ENCODE results near the gene TTC27.

The TTC27 gene

DNA sequence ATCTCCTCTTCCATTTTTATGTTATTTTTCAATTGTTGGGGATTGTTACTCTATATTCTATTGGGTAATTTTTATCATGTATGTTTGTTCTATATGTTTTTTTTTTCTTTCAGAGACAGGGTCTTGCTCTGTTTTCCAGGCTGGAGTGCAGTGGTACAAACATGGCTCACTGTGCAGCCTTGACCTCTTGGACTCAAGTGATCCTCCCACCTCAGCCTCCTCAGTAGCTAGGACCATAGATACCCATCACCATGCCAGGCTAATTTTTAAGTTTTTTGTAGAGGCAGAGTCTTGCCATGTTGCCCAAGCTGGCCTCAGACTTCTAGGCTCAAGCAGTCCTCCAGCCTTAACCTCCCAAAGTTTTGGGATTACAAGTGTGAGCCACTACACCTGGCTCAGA, 88.7 kb downstream of the TTC27 start:
- Histone ChIP-seq H3K27me3 (ENCODE audit: low read depth, low read length) (no peaks in the 10 kb centered on the region), H3K4me3 (ENCODE audit: low read length) (no peak overlapping the region), H4K20me1 (ENCODE audit: insufficient read depth, low read length) (no peaks in the 10 kb centered on the region), H3K27ac (ENCODE audit: low read length) (no peak overlapping the region), H3K9me3 (ENCODE audit: insufficient read depth, low read length) (0 out of 2 replicates have a peak, but pooled peaks cover 4% of the 10 kb centered on the region), H2AFZ (ENCODE audit: low read depth, low read length) (no peak overlapping the region), H3K4me1 (ENCODE audit: low read length) (peaks cover 33% of the 10 kb centered on the region), H3K4me2 (ENCODE audit: low read length) (no peak overlapping the region), H3K36me3 (replicated peaks; ENCODE audit: low read depth, low read length) (peaks cover 4% of the 10 kb centered on the region), H3K79me2 (ENCODE audit: low read length) (no peaks in the 10 kb centered on the region), H3K9ac (ENCODE audit: low read length) (no peak overlapping the region)
- no peak for TF ChIP-seq EZH2phosphoT487 (IDR thresholded peaks at IDR 0.05; ENCODE audit: low read depth)
- TF ChIP-seq, protein P1, sequence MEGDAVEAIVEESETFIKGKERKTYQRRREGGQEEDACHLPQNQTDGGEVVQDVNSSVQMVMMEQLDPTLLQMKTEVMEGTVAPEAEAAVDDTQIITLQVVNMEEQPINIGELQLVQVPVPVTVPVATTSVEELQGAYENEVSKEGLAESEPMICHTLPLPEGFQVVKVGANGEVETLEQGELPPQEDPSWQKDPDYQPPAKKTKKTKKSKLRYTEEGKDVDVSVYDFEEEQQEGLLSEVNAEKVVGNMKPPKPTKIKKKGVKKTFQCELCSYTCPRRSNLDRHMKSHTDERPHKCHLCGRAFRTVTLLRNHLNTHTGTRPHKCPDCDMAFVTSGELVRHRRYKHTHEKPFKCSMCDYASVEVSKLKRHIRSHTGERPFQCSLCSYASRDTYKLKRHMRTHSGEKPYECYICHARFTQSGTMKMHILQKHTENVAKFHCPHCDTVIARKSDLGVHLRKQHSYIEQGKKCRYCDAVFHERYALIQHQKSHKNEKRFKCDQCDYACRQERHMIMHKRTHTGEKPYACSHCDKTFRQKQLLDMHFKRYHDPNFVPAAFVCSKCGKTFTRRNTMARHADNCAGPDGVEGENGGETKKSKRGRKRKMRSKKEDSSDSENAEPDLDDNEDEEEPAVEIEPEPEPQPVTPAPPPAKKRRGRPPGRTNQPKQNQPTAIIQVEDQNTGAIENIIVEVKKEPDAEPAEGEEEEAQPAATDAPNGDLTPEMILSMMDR (IDR thresholded peaks at IDR 0.05; ENCODE audit: low read depth, low read length): no peak

DNA sequence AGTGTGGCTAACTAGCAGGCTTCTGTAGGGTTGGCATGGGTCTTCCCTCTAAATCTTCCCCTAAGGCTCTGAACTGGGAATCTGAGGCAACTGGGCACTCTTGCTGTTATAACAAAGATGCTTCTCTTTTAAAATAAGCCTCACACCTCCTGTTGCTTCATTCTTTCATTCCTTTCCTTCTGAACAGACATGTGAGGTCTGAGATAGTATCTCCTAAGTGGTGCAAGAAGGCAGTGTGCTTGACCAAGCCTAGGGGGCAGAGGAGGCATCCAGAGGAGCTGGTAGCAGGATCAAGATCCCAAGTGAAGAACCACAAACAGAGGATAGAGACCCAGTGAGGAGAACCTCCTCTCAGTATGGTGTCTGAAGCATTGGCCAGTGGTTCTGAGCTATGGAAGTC, 90.9 kb downstream of the TTC27 start:
- peaks cover 2% of the 10 kb centered on the region for H3K36me3 ChIP-seq (replicated peaks; ENCODE audit: low read depth, low read length)
- H3K27me3 ChIP-seq (ENCODE audit: low read depth, low read length): no peaks in the 10 kb centered on the region
- no peaks in the 10 kb centered on the region for H4K20me1 ChIP-seq (ENCODE audit: insufficient read depth, low read length)
- no peak overlapping the region for H3K27ac ChIP-seq (ENCODE audit: low read length)
- H3K9ac ChIP-seq (ENCODE audit: low read length): no peak overlapping the region
- H3K4me1 ChIP-seq (ENCODE audit: low read length): peaks cover 33% of the 10 kb centered on the region
- no peak overlapping the region for H3K4me2 ChIP-seq (ENCODE audit: low read length)
- H2AFZ ChIP-seq (ENCODE audit: low read depth, low read length): no peak overlapping the region
- no peaks in the 10 kb centered on the region for H3K79me2 ChIP-seq (ENCODE audit: low read length)
- TF ChIP-seq, protein P1 (IDR thresholded peaks at IDR 0.05; ENCODE audit: low read depth, low read length): no peak
- no peak for TF ChIP-seq EZH2phosphoT487 (IDR thresholded peaks at IDR 0.05; ENCODE audit: low read depth)
- H3K4me3 ChIP-seq (ENCODE audit: low read length): no peak overlapping the region
- H3K9me3 ChIP-seq (ENCODE audit: insufficient read depth, low read length): 0 out of 2 replicates have a peak, but pooled peaks cover 4% of the 10 kb centered on the region

DNA sequence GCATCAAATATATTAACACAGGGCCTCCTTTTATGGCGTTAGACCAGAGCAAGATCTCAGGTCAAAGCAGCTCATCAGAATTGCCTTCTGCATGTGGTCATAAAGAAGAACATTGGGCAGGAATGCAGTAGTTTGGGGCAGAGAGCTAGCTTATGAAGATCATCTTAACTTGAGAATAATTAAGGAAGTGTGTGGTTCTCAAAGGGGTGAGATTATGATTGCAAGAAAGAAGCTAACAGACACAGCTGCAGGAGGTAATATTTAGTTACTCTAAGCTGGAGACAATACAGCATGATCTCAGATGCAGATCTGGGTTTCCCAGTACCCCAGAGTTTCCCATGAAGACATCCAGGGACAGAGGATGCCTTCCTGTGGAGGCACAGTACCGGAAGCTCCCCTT, 91.6 kb downstream of the TTC27 start:
- H3K36me3 ChIP-seq (replicated peaks; ENCODE audit: low read depth, low read length): peaks cover 3% of the 10 kb centered on the region
- no peak overlapping the region for H3K27ac ChIP-seq (ENCODE audit: low read length)
- peaks cover 31% of the 10 kb centered on the region for H3K4me1 ChIP-seq (ENCODE audit: low read length)
- H3K27me3 ChIP-seq (ENCODE audit: low read depth, low read length): no peaks in the 10 kb centered on the region
- no peak overlapping the region for H3K9ac ChIP-seq (ENCODE audit: low read length)
- TF ChIP-seq, protein P1 (IDR thresholded peaks at IDR 0.05; ENCODE audit: low read depth, low read length): no peak
- no peak for TF ChIP-seq EZH2phosphoT487 (IDR thresholded peaks at IDR 0.05; ENCODE audit: low read depth)
- no peak overlapping the region for H2AFZ ChIP-seq (ENCODE audit: low read depth, low read length)
- H3K4me2 ChIP-seq (ENCODE audit: low read length): no peak overlapping the region
- no peaks in the 10 kb centered on the region for H4K20me1 ChIP-seq (ENCODE audit: insufficient read depth, low read length)
- no peak overlapping the region for H3K4me3 ChIP-seq (ENCODE audit: low read length)
- no peaks in the 10 kb centered on the region for H3K79me2 ChIP-seq (ENCODE audit: low read length)
- H3K9me3 ChIP-seq (ENCODE audit: insufficient read depth, low read length): 0 out of 2 replicates have a peak, but pooled peaks cover 3% of the 10 kb centered on the region

DNA sequence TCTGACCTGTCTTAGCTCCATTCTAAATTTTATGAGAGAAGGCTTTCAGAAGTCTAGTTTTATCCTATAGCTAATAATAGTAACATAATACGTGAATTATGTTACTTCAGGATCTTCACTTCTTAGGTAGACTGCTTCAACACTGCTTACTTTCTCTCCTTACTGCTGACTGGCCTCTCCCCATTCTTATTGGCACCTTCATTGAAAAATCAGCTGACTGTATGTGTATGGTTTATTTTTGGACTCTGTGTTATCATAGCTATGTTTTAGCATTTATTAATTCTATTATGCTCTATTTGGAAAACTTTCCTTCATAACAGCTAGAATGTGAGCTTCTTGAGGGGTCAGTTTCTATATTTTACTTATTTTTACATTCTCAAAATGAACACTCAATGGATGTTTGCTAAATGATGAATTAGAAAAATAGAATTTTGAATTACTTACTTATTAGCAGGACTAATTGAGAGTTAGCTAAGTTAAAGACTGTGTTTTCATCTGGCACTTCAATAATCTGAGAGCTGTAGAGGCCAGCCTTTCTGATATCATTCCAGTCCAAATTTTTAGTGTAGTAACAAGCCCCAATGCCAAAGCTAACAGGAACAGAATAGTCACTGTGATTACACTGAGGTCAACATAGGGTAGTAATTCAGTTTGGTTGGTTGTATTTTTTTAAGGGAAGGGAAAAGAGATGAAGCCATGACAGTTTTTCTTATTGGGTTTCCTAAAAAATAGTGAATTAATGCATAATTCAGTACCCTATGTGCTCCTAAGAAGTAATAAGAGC, 92.3 kb downstream of the TTC27 start:
- Histone ChIP-seq H3K4me3 (ENCODE audit: low read length) (no peak overlapping the region), H4K20me1 (ENCODE audit: insufficient read depth, low read length) (no peaks in the 10 kb centered on the region), H3K9me3 (ENCODE audit: insufficient read depth, low read length) (no peaks in the 10 kb centered on the region), H3K4me2 (ENCODE audit: low read length) (no peak overlapping the region), H3K27me3 (ENCODE audit: low read depth, low read length) (no peaks in the 10 kb centered on the region), H3K36me3 (replicated peaks; ENCODE audit: low read depth, low read length) (peaks cover 3% of the 10 kb centered on the region), H3K27ac (ENCODE audit: low read length) (no peak overlapping the region), H3K4me1 (ENCODE audit: low read length) (peaks cover 24% of the 10 kb centered on the region), H2AFZ (ENCODE audit: low read depth, low read length) (no peak overlapping the region), H3K9ac (ENCODE audit: low read length) (no peak overlapping the region), H3K79me2 (ENCODE audit: low read length) (no peaks in the 10 kb centered on the region)
- TF ChIP-seq EZH2phosphoT487 (IDR thresholded peaks at IDR 0.05; ENCODE audit: low read depth): no peak
- TF ChIP-seq, protein P1 (IDR thresholded peaks at IDR 0.05; ENCODE audit: low read depth, low read length): no peak
